NCI-H128 (cell line): Measurements from ENCODE around the gene SPINT2.
"Not testable (repeated sequence)": the region's sequence is repeated elsewhere in the genome, so short reads cannot be mapped to it uniquely, and the experiment has no call there.

Experiments used
- DNase-seq: peaks from one replicate; lab custom pipeline; 2025; ENCODE audit not compliant: unreplicated experiment; lab: John Stamatoyannopoulos, UW

The SPINT2 gene

DNA sequence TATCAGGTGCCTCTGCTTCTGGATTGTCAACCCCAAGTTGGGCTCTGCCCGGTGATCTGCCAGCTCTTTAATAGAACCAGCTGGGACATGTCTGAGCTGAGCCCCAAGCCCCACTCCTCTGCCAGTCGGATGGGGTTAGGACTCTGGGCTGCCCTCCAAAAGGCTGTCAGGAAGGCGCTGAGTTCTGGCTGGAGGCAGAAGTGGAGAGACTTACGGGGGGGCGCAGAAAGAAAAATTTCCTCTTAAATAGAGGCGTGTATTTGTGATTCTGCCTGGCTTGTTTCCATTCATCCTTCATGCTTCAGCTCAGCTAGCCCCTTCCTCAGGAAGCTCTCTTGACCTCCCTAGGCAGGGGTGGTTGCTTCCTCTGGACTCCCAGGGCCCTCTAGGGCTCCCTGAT lies 54.3 kb downstream of the SPINT2 start:
- DNase-seq = no peak

GRCh38 chr19:38319421-38320258 lies 55.3 kb downstream of the SPINT2 start, which contains the start of gene KCNK6:
Gene KCNK6, plus strand, starts transcription at chr19:38319845. Its CDS starts 106 bp downstream, at chr19:38319951.
- DNase-seq = no peak

GRCh38 chr19:38320969-38321339 lies 56.6 kb downstream of the SPINT2 start:
- no peak for DNase-seq

GRCh38 chr19:38321646-38322196 lies 57.3 kb downstream of the SPINT2 start:
- no peak for DNase-seq

GRCh38 chr19:38323291-38323690 lies 58.9 kb downstream of the SPINT2 start:
- DNase-seq = no peak

DNA sequence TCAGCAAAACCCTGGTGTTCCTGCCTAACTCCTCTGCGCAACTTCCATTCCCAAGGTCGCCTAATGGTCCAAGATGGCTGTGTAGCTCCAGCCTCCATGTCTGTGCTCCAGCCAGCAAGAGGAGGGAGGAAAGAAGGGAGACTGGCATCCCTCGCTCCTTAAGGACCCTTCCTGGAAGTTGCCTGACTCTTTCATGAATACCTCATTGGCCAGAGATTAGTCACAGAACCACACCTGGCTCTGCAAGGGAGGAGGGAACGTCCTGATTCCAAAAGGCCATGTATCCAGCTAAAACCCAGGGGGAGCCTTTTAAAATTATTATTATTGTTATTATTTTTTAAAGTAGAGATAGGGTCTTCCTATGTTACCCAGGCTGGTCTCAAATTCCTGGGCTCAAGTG lies 60.1 kb downstream of the SPINT2 start:
- DNase-seq = no peak

GRCh38 chr19:38326591-38326990 lies 62.2 kb downstream of the SPINT2 start:
- DNase-seq = no peak

GRCh38 chr19:38329651-38330050 lies 65.3 kb downstream of the SPINT2 start:
- DNase-seq = no peak

DNA sequence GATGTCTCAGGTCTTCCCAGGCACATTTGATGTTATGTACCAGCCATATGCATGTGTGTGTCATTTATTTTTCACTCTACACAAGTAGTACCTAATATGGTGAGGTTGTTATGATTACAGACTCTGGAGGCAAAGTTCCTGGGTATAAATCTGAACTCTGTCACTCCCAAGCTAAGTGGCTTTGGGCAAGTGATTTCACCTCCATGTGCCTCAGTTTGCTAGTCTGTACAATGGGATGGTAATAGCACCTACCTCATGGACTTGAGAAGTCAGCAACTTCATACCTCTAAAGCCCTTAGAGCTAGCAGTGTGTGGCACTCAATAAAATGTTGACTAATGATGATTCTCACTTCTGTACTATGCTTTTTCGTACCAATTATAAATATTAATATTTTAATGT lies 67.4 kb downstream of the SPINT2 start:
- no peak for DNase-seq

DNA sequence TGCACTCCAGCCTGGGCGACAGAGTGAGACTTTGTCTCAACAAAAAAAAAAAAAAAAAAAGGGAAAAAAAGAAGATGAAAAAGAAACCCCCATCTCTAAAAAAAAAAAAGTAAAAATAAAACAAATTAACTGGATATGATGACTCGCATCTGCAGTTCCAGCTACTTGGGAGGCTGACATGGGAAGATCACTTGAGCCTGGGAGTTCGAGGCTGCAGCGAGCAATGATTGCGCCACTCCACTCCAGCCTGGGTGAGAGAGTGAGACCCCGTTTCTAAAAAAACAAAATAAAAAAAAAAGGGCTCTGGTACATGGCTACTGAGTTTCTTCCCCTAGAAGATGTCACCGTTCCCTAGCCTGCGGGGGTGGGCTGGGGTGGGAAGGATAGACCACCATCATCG lies 68.9 kb downstream of the SPINT2 start:
- DNase-seq = no peak

GRCh38 chr19:38335949-38336637 lies 71.7 kb downstream of the SPINT2 start:
- DNase-seq = peak; percentile 74

DNA sequence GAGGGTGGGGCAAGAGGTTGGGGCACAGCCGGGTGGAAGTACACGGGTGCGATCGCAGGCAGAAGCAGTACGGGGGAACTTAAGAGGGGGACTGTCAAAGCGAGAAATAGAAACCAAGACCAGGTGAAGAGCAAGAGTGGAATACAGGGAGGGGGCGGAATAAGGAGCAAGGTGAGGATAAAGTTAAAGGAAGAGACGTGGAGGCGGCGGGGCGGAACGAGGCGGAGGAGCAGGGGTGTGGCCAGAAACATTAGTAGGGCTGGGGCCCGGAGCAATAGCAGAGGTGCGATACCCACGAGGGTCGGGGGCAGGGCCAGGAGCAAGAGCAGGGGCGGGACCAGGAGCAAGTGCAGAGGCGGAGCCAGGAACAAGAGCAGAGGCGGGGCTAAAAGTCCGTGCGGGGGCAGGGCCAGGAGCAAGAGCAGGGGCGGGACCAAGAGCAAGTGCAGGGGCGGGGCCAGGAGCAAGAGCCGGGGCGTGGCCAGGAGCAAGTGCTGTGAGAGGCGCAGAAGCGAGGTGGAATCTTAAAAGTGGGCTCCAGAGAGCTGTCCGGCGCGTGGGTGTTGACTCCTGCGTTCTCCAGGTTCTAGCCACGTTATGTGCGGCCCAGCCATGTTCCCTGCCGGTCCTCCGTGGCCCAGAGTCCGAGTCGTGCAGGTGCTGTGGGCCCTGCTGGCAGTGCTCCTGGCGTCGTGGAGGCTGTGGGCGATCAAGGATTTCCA lies 72.4 kb downstream of the SPINT2 start:
- peak; percentile 94 for DNase-seq

- DNase-seq = no peak
Observed at GRCh38 chr19:38337360-38337653, 72.9 kb downstream of the SPINT2 start.

DNA sequence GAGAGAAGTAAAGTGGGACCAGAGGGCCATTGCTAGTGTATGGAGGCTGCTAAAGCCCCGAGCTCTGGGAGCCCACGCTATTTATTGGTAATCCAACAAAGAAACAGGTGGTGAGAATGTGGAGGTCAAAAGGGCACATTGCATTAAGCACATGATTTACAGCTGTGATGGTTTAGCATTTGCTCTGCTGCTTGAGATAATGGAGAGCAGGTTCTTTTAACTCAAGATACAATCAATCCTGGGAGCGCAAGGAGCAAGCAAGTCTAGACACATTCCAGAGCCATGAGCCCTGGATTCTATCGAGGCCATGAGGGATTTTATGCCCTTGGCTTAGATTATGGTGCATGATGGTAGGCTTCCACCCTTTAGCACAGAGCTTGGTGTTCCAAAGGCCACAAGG lies 74.6 kb downstream of the SPINT2 start:
- not testable (repeated sequence) for DNase-seq

- no peak for DNase-seq
Observed at GRCh38 chr19:38340927-38341326, 76.6 kb downstream of the SPINT2 start.
